Activated naive CD8-positive, alpha-beta T cell treated with anti-CD3 and anti-CD28 coated beads for 36 hours (primary cell): ENCODE results near the gene DNASE2. TPM values are rescaled to one million over a fixed set of nuclear protein-coding genes. Genes with fewer than 3 reads are reported as not detected.
"Not testable (repeated sequence)": the region's sequence is repeated elsewhere in the genome, so short reads cannot be mapped to it uniquely, and the experiment has no call there.

Source experiments
- DNase-seq: peaks from one replicate; pipeline ENCODE4 v3.0.0; 2021
- H3K27ac Mint-ChIP-seq: one replicate; pipeline ENCODE4 v1.8.0; 2022; ENCODE audit warnings: mild to moderate bottlenecking, moderate library complexity, mixed read lengths
- H3K27me3 Mint-ChIP-seq: one replicate; pipeline ENCODE4 v1.8.0; 2022; ENCODE audit warnings: mild to moderate bottlenecking, mixed read lengths
- H3K36me3 Mint-ChIP-seq: one replicate; pipeline ENCODE4 v1.8.0; 2021; ENCODE audit warnings: mild to moderate bottlenecking, mixed read lengths
- H3K4me1 Mint-ChIP-seq: one replicate; pipeline ENCODE4 v1.8.0; 2021; ENCODE audit warnings: mixed read lengths
- H3K4me3 Mint-ChIP-seq: one replicate; pipeline ENCODE4 v1.8.0; 2022; ENCODE audit warnings: mild to moderate bottlenecking, moderate library complexity, mixed read lengths
- H3K9me3 Mint-ChIP-seq: one replicate; pipeline ENCODE4 v1.8.0; 2022; ENCODE audit warnings: mixed read lengths
- total RNA-seq, 2 experiments: library from RNA; stranded (reverse); gene quantifications; one replicate each; pipeline ENCODE4 v1.2.3, GENCODE V29; 2021

DNASE2 gene
- total RNA-seq, 2 experiments from 2014 or later = 21.5 to 22.2 TPM

- no peaks in the 10 kb centered on the region for H3K27me3 Mint-ChIP-seq
- H3K36me3 Mint-ChIP-seq = peaks cover 16% of the 10 kb centered on the region
- peaks cover 19% of the 10 kb centered on the region for H3K4me1 Mint-ChIP-seq
- H3K4me3 Mint-ChIP-seq = peak overlapping the region; percentile 97
- peak overlapping the region; percentile 94 for H3K27ac Mint-ChIP-seq
- no peaks in the 10 kb centered on the region for H3K9me3 Mint-ChIP-seq
- DNase-seq = peak; percentile 40
These were observed 10.3 kb upstream of the DNASE2 start for GRCh38 chr19:12891553-12892021.

- Mint-ChIP-seq H3K36me3 (peaks cover 16% of the 10 kb centered on the region), H3K9me3 (no peaks in the 10 kb centered on the region), H3K27me3 (no peaks in the 10 kb centered on the region), H3K4me1 (peaks cover 23% of the 10 kb centered on the region), H3K27ac (peak within 1 kb of the TSS; percentile 94), H3K4me3 (peak within 1 kb of the TSS; percentile 97)
- peak; percentile 95 for DNase-seq
These were observed 9.7 kb upstream of the DNASE2 start, which contains the start of gene GCDH for GRCh38 chr19:12890787-12891552. GCDH (plus strand) TSS chr19:12891160; CDS start chr19:12891305, 145 bp downstream.

- H3K4me3 Mint-ChIP-seq = peak overlapping the region; percentile 97
- H3K27ac Mint-ChIP-seq = peak overlapping the region; percentile 94
- not testable (repeated sequence) for H3K9me3 Mint-ChIP-seq, DNase-seq, H3K27me3 Mint-ChIP-seq
- peaks cover 16% of the 10 kb centered on the region for H3K36me3 Mint-ChIP-seq
- peaks cover 24% of the 10 kb centered on the region for H3K4me1 Mint-ChIP-seq
These were observed 9.1 kb upstream of the DNASE2 start for GRCh38 chr19:12890299-12890786.

- no peak for DNase-seq
- peaks cover 27% of the 10 kb centered on the region for H3K4me1 Mint-ChIP-seq
- H3K9me3 Mint-ChIP-seq = peaks cover 4% of the 10 kb centered on the region
- H3K4me3 Mint-ChIP-seq = no peak overlapping the region
- H3K27ac Mint-ChIP-seq = no peak overlapping the region
- H3K36me3 Mint-ChIP-seq = peaks cover 4% of the 10 kb centered on the region
- H3K27me3 Mint-ChIP-seq = no peaks in the 10 kb centered on the region
These were observed 6.9 kb upstream of the DNASE2 start for GRCh38 chr19:12888006-12888603.

GRCh38 chr19:12886969-12887747, 5.9 kb upstream of the DNASE2 start, which contains the start of gene KLF1:
KLF1 (minus strand) TSS chr19:12887201; CDS start chr19:12887140, 61 bp downstream.
- Mint-ChIP-seq H3K27me3 (no peaks in the 10 kb centered on the region), H3K27ac (peak within 1 kb of the TSS; percentile 58), H3K36me3 (peaks cover 4% of the 10 kb centered on the region), H3K4me3 (peak within 1 kb of the TSS; percentile 64), H3K9me3 (peaks cover 4% of the 10 kb centered on the region), H3K4me1 (peaks cover 27% of the 10 kb centered on the region)
- DNase-seq = no peak

- Mint-ChIP-seq H3K27me3 (no peaks in the 10 kb centered on the region), H3K36me3 (peaks cover 4% of the 10 kb centered on the region), H3K9me3 (peaks cover 4% of the 10 kb centered on the region), H3K27ac (peak overlapping the region; percentile 58), H3K4me3 (peak overlapping the region; percentile 64), H3K4me1 (peaks cover 25% of the 10 kb centered on the region)
- DNase-seq = no peak
These were observed 5.4 kb upstream of the DNASE2 start for GRCh38 chr19:12886651-12886968.

- Mint-ChIP-seq H3K36me3 (peaks cover 2% of the 10 kb centered on the region), H3K4me1 (peaks cover 23% of the 10 kb centered on the region), H3K27ac (peak overlapping the region; percentile 58), H3K27me3 (no peaks in the 10 kb centered on the region), H3K4me3 (peak overlapping the region; percentile 64), H3K9me3 (peaks cover 4% of the 10 kb centered on the region)
- DNase-seq = no peak
These were observed 4.8 kb upstream of the DNASE2 start for GRCh38 chr19:12885749-12886650.

GRCh38 chr19:12884926-12885748, 3.9 kb upstream of the DNASE2 start:
- H3K27ac Mint-ChIP-seq = peak overlapping the region; percentile 88
- H3K4me1 Mint-ChIP-seq = peaks cover 24% of the 10 kb centered on the region
- peaks cover 2% of the 10 kb centered on the region for H3K36me3 Mint-ChIP-seq
- H3K4me3 Mint-ChIP-seq = peak overlapping the region; percentile 83
- H3K27me3 Mint-ChIP-seq = no peaks in the 10 kb centered on the region
- peaks cover 4% of the 10 kb centered on the region for H3K9me3 Mint-ChIP-seq
- DNase-seq = peak; percentile 96

- no peak for DNase-seq
- peak overlapping the region; percentile 83 for H3K4me3 Mint-ChIP-seq
- peaks cover 2% of the 10 kb centered on the region for H3K36me3 Mint-ChIP-seq
- H3K27ac Mint-ChIP-seq = peak overlapping the region; percentile 88
- H3K9me3 Mint-ChIP-seq = peaks cover 4% of the 10 kb centered on the region
- H3K27me3 Mint-ChIP-seq = no peaks in the 10 kb centered on the region
- peaks cover 28% of the 10 kb centered on the region for H3K4me1 Mint-ChIP-seq
These were observed 3.3 kb upstream of the DNASE2 start for GRCh38 chr19:12884627-12884925.

- H3K4me3 Mint-ChIP-seq = no peak overlapping the region
- DNase-seq = no peak
- H3K36me3 Mint-ChIP-seq = peaks cover 2% of the 10 kb centered on the region
- no peak overlapping the region for H3K27ac Mint-ChIP-seq
- peaks cover 4% of the 10 kb centered on the region for H3K9me3 Mint-ChIP-seq
- peaks cover 28% of the 10 kb centered on the region for H3K4me1 Mint-ChIP-seq
- no peaks in the 10 kb centered on the region for H3K27me3 Mint-ChIP-seq
These were observed 3.0 kb upstream of the DNASE2 start for GRCh38 chr19:12884202-12884601.

- Mint-ChIP-seq H3K4me1 (peaks cover 28% of the 10 kb centered on the region), H3K9me3 (peaks cover 4% of the 10 kb centered on the region), H3K36me3 (peaks cover 5% of the 10 kb centered on the region), H3K27me3 (no peaks in the 10 kb centered on the region), H3K27ac (peak overlapping the region; percentile 85), H3K4me3 (peak overlapping the region; percentile 91)
- DNase-seq = no peak
These were observed 1.3 kb upstream of the DNASE2 start for GRCh38 chr19:12882589-12882988.

- peaks cover 23% of the 10 kb centered on the region for H3K4me1 Mint-ChIP-seq
These were observed 588 bp downstream of the DNASE2 start for GRCh38 chr19:12880551-12881171.

GRCh38 chr19:12875086-12875485, 6.2 kb downstream of the DNASE2 start:
- no peak overlapping the region for H3K27ac Mint-ChIP-seq

More at GRCh38 chr19:12880551-12881171, 588 bp downstream of the DNASE2 start:
- H3K27me3 Mint-ChIP-seq = no peaks in the 10 kb centered on the region
- peak overlapping the region; percentile 91 for H3K4me3 Mint-ChIP-seq
- peaks cover 4% of the 10 kb centered on the region for H3K9me3 Mint-ChIP-seq
- no peak for DNase-seq
- peaks cover 7% of the 10 kb centered on the region for H3K36me3 Mint-ChIP-seq
- H3K27ac Mint-ChIP-seq = peak overlapping the region; percentile 68

More at GRCh38 chr19:12875086-12875485, 6.2 kb downstream of the DNASE2 start:
- no peak for DNase-seq
- no peaks in the 10 kb centered on the region for H3K27me3 Mint-ChIP-seq
- H3K4me1 Mint-ChIP-seq = peaks cover 4% of the 10 kb centered on the region
- peaks cover 7% of the 10 kb centered on the region for H3K9me3 Mint-ChIP-seq
- H3K4me3 Mint-ChIP-seq = no peak overlapping the region
- H3K36me3 Mint-ChIP-seq = peaks cover 22% of the 10 kb centered on the region
